GM23338 (cell line): ENCODE results near the gene MEGF6.
A peak's percentile ranks its signal among the peaks of the same experiment; 100 is the strongest.

Source experiments
- CREB1 ChIP-seq: fragments of 250-450 bp; sonication (Bioruptor Pico); IDR thresholded peaks from 2 replicates; pipeline ENCODE4 v1.5.0; 2020; ENCODE audit warnings: low read depth, mild to moderate bottlenecking, moderate library complexity
- CTCF ChIP-seq, 2 experiments: fragments of 200-600 bp in 1 of 2; sonication (generic) in 1 of 2; conservative IDR thresholded peaks; 2 replicates each; pipeline versions ENCODE4 v1.5.1 to v1.6.1; 2016 to 2017; ENCODE audit warnings: antibody characterized with exemption in 2 of 2, low read depth in 2 of 2, mild to moderate bottlenecking in 2 of 2, moderate library complexity in 1 of 2
- EZH2 ChIP-seq: fragments of 200-600 bp; sonication (generic); IDR thresholded peaks from one replicate; pipeline ENCODE4 v1.8.0; 2017; ENCODE audit warnings: antibody characterized with exemption, mild to moderate bottlenecking, low read depth; ENCODE audit not compliant: unreplicated experiment

DNA sequence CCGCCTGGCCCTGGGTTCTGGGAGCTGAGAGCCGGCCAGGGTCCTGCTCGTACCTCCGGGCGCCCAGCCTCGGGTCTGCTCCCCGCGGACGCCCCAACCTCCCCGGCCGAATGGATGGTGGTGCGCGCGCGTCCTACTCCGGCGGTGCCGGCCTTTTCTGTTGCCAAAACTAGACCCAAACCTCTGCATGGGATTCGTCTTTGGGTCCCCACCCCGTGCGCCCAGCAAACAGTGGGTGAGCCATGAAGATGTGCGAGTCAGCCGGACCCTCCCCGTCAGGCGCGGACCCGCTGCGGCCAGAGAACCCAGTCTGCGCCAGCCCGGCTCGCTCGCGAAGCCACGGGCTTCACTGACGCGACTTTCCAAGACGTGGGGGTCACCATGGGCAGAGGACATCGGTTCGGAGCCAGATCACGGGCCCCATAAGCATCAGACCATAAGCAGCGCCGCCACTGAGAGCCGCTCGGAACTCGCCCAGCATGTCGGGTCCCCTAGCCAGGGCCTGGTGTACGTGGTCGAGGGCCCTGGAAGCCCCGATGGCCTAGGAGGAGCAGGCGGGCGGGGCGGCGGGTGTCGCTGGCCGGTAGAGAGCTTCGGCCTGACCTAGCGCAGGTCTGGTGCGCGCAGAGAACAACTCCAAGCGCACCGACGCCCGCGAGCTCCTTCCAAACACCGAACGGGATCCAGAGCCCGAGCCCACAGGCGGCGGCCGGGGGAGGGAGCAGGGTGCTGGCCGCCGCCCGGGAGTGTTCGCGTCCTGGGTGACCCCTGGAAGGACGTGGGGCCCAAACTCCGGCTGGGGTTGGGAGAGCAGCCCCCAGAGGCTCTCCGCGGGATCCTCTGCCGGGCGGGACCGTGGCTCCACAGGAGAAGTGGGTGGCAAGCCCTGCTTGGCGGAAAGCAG is 40.0 kb upstream of the MEGF6 start:
- TF ChIP-seq CTCF (conservative IDR thresholded peaks at IDR 0.05; ENCODE audit: low read depth in 2 of 2) (no peak), EZH2 (peak; percentile 92), CREB1 (CRISPR knock-in tag) (no peak)
